CD4-positive, alpha-beta T cell treated with Interleukin-17A for 4 hours (primary cell): ENCODE results near the gene SAC3D1.

Source experiments
- DNase-seq: peaks from one replicate; pipeline ENCODE4 v3.0.0-alpha.2; 2020; ENCODE audit warnings: mixed read lengths

Gene SAC3D1

GRCh38 chr11:65027213-65028067 lies 13.6 kb upstream of the SAC3D1 start, which contains the start of gene SNX15:
Gene SNX15, plus strand, starts transcription at chr11:65027439. Its CDS starts 99 bp downstream, at chr11:65027538.
- DNase-seq: peak; percentile 91

DNA sequence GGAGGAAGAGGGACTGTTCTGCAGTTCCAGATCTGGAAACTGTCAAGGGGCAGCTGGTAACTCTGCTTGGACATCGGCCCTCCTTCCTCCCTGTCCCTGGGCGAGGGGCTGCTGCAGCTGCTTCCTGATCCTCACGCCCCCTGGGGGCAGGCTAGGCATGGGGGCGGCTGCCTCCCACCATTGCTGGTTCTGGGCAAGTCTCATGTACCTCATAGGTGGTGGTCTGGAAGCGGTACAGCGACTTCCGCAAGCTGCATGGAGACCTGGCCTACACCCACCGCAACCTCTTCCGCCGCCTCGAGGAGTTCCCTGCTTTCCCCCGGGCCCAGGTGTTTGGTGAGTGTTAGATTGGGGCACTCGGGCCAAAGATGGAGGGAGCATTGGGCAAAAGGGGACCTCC lies 8.8 kb upstream of the SAC3D1 start:
- DNase-seq: no peak

DNA sequence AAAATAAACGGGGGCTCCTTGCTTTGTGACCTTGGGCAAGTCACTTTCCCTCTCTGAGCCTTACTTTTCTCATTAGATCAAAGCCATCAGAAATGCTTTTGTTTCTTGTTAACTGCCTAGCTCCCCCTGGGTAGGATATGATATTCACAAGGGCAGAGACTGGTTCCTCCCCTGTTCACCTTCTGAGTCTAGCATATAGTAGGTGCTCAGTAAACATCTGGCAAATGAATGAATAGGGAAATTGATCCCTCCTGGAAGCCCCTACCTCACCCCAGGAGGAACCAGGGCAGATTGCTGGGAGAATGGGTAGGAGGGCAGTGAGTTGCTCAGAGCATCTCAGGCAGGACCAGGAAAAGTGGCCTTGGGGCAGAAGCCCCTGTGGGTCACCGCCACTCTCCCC lies 6.6 kb upstream of the SAC3D1 start:
- DNase-seq: no peak

DNA sequence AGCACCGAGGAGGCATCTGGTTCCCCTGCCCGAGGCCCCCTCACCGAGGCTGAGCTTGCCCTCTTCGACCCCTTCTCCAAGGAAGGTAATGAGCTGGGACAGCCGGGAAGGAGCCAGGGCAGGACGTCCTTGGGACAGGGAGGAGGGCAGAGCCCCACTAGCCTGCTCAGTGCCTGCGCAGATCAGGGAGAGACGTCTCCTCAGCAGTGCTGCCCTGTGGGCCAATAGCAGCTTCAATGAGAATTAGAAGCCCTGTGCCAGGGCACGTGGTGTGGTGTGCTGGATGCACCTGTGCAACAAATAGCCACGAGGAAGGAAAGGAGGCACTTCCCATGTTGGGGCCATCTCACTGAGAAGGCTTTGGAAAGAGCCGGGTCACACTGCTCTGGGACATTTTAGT lies 5.4 kb upstream of the SAC3D1 start:
- DNase-seq: no peak

GRCh38 chr11:65036931-65037330 lies 4.1 kb upstream of the SAC3D1 start:
- no peak for DNase-seq

DNA sequence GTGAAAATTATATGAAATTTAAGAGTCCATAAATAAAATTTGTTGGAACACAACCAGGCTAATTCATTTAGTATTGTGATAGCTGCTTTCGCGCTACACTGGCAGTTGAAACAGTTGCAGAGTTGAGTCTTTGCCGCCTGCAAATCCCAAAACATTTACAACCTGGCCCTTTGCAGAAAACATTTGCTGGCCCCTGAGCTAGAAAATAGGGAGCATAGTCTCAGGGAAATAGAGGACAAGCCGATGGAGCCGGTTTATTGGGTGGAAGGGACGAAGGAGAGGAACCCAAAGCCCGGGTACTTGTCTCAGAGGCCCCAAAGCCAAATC lies 527 bp upstream of the SAC3D1 start:
- no peak for DNase-seq

GRCh38 chr11:65042891-65043290 lies 1.9 kb downstream of the SAC3D1 start:
- no peak for DNase-seq

- DNase-seq: no peak
Observed at GRCh38 chr11:65043881-65044501, 3.0 kb downstream of the SAC3D1 start.

DNA sequence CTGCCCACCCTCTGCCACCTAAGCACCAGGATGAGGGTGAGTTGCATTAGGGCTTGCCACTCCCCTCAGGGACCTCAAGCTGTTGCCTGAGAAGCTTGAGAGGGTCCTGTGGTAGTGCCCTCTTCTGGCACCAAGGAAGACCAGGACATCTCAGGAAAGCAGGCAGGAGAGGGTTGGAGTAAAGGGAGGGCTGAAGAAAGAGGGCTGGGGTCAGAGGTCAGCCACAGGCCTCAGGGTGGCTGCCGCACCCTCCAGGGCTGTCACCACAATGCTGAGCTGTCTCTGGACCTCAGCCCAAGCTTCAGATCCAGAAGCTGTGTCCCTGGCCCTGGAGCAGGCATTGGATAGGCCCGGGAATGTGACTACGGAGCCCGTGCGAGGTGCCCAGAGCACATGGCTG lies 4.1 kb downstream of the SAC3D1 start:
- DNase-seq: no peak

DNA sequence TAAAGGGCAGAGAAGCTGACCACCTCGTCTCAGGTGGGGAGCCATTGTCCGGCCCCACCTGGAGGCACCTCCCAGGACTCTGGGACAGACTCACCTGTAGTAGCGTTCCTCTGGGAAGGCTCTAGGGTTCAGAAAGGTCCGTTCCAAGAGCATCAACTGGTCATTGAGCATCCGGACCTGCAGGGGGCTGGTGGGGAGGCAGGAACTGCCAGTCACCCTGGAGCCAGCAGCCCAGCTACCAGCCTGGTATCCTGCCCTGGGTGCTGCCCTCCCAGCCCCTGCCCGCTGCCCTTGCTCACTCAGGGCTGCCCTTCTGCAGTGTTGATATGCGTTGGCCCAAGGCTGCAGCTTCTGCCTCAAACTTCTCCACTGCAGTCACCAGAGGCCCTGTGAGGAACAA lies 4.7 kb downstream of the SAC3D1 start:
- DNase-seq: no peak

- peak; percentile 54 for DNase-seq
Observed at GRCh38 chr11:65047581-65048422, 6.8 kb downstream of the SAC3D1 start.

- no peak for DNase-seq
Observed at GRCh38 chr11:65051398-65051858, 10.4 kb downstream of the SAC3D1 start.

DNA sequence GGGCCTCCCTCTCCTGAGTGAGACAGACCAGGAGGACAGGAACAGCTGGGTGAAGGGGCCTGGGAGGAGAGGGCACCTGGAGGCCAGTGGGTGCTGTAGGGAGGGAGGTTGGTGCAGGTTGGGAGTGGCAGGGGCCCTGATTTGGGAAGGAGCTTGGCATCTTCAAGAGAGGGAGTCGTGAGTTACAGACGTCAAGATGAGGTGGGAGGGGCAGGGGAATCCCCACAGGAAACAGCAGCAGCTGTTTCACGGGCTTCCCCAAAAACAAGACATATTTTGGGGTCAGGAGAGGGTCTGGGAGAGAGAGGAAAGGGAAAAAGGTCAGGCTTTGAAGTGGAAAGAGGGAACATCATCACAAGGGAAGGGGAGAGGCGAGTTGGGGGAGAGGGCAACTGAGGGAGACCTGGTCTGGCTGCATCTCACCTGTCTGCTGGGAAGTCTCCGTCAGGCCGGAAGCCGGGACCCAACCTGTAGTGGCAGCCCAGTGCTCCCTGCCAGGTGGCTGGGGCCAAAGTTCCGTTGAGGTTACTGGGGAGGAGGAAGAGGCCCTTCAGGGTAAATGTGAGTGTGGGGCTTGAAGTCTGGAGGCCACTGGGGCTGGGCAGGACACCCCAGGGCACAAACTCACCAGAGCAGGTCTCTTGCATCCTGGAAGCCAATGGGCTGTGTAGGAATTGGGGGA lies 13.0 kb downstream of the SAC3D1 start:
- DNase-seq: peak; percentile 41

GRCh38 chr11:65055538-65055937 lies 14.5 kb downstream of the SAC3D1 start:
- DNase-seq: no peak

DNA sequence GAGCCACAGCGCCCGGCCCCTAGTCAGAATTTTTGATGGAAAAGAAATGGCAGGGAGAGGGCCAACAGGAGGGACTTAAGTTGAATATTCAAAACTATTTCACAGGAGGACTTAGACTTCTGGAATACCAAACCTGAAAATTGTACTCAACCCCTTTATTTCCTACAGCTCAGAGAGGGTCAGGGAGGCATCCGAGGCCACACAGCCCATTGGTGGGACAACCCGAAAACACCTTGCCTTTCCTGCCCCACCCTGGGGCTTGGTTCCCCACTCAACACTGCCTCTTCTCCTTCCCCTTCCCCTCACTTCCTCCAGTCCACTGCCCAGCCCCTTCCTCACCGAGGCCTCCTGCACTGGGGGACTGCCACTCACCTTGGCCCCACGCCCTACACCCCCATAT lies 16.0 kb downstream of the SAC3D1 start:
- no peak for DNase-seq

DNA sequence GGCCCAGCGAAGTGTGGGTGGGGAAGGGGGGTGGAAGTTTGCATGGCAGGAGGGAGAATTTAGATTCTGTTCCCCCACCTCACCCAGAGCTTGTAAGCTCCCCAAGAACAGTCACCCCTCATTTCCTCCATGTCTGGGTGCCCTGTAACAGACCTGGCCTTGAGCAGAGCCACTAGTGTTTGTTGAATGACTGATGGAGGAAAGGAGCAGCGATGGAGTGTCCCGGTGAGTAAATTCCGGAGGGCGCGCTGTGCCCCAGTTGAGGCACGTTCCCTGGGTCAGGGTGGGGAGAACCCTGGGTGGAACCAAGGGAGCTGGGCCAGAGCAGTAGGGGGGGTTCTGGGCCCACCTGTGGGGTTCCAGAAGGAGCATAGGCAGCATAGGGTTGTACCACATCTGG lies 16.5 kb downstream of the SAC3D1 start:
- no peak for DNase-seq

GRCh38 chr11:65058012-65058411 lies 17.0 kb downstream of the SAC3D1 start:
- no peak for DNase-seq

GRCh38 chr11:65058419-65059054 lies 17.5 kb downstream of the SAC3D1 start, which contains the start of gene NAALADL1:
Gene NAALADL1, minus strand, starts transcription at chr11:65058553. Its CDS starts 32 bp downstream, at chr11:65058521.
- no peak for DNase-seq

DNA sequence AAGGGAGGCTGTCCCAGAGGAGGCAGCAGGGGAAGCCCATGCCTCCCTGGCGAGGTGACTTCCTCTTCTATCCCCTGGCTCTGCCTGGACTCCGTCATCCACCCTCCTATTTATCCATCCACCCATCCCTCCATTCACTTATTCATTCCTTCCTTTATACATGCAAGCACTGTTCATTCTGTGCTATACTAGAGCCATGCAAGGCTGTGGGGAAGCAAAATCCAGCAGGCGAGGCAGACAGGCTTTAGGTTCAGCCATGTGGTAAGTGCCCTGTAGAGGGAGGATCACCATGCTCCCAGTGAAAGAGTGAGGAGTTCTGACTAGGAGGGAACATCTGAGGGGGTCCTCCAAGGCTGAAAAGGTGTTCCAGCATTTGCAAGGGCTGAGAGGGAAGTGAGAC lies 18.5 kb downstream of the SAC3D1 start:
- DNase-seq: no peak

GRCh38 chr11:65059959-65060824 lies 19.2 kb downstream of the SAC3D1 start:
- no peak for DNase-seq

DNA sequence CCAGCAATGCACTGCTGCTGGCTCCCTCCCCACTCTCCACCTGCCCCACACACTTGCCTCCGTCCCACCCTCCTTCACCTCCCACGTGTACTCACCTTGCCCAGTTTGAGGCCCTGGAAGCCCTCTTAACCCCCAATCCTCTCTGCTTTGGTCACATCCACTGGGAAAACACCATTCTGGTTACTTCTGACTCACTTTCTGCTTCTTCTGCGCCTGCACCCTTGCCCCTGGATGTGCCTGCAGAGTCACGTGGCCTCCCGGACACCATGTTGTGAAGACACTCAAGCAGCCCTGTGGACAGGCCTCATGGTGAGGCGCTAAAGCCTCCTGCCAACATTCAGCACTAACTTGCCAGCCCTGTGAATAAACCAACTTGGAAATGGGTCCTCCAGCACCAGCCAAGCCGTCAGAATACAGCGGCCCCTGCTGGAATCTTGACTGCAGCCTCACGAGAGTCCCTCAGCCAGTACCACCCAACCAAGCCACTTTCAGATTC lies 20.0 kb downstream of the SAC3D1 start:
- DNase-seq: peak; percentile 33
